Tibial nerve (tissue), 3 donors: ENCODE data around the gene CACNA1E.

Experiments used
- EP300 ChIP-seq, 2 donors: sonication (generic); formaldehyde crosslinking; IDR thresholded peaks; one replicate each; pipeline ENCODE4 v1.6.1; 2017; ENCODE audit warnings: antibody characterized with exemption in 2 of 2, mild to moderate bottlenecking in 1 of 2
- POLR2A ChIP-seq, 2 donors: fragments of 450-650 bp; IDR thresholded peaks; one replicate each; pipeline ENCODE4 v1.6.1; 2017; ENCODE audit warnings: antibody characterized with exemption in 2 of 2, mild to moderate bottlenecking in 2 of 2, moderate library complexity in 2 of 2

DNA sequence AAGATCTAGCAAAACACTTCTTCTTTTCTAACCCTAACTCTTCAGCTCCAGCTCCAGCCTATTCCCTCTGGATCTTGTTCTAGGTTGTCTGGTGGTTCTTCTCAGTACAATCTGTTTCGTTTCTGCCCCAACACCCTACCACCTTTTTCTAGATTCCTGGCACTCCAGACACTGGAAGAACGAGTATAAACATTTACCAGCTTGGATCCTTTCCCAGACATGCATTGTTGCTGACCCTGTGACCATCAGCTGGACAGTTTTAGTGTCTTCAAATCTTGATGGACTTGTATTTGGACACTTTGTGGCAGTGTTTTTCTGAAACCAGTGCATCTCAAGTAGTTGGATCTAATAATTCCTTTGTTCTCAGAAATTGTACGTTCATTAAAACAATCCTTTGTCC lies 30.6 kb upstream of the CACNA1E start:
- no peak for TF ChIP-seq POLR2A (IDR thresholded peaks at IDR 0.05)
- no peak for TF ChIP-seq EP300 (IDR thresholded peaks at IDR 0.05)
